Testis (tissue), 2 donors: ENCODE results near the gene CMYA5.

ENCODE experiments used
- CTCF ChIP-seq, 3 experiments: fragments of 450-650 bp in 2 of 3; fragments of 200-600 bp in 1 of 3; sonication (generic) in 1 of 3; IDR thresholded peaks; one replicate each; pipeline ENCODE4 v1.5.1; 2016 to 2019; ENCODE audit warnings: antibody characterized with exemption in 3 of 3, mild to moderate bottlenecking in 2 of 3, moderate library complexity in 1 of 3
- POLR2A ChIP-seq: fragments of 450-650 bp; IDR thresholded peaks from one replicate; pipeline ENCODE4 v1.6.1; 2017; ENCODE audit warnings: antibody characterized with exemption, mild to moderate bottlenecking, moderate library complexity

- TF ChIP-seq CTCF (IDR thresholded peaks at IDR 0.05), result no peak
- TF ChIP-seq POLR2A, result no peak
These were observed 2.8 kb upstream of the CMYA5 start for GRCh38 chr5:79686799-79687198.
